Spinal cord (tissue), 10 donors: Measurements from ENCODE around the gene TDRKH. TPM values are rescaled to one million over a fixed set of nuclear protein-coding genes. Genes with fewer than 3 reads are reported as not detected.
"Not testable (repeated sequence)": the region's sequence is repeated elsewhere in the genome, so short reads cannot be mapped to it uniquely, and the experiment has no call there.

Experiments used
- DNase-seq, 6 donors: peaks; one replicate each; pipeline versions ENCODE4 v3.0.0 to v3.0.0-alpha.2; 2013 to 2015; ENCODE audit warnings: low spot score in 6 of 6, low read depth in 4 of 6
- H3K27ac ChIP-seq: one replicate; pipeline ENCODE4 v1.5.1; 2013; ENCODE audit warnings: low read depth, low read length, control low read depth
- H3K27me3 ChIP-seq: one replicate; pipeline ENCODE4 v1.6.1; 2013; ENCODE audit warnings: low read length; ENCODE audit not compliant: control insufficient read depth, insufficient read depth
- H3K36me3 ChIP-seq: one replicate; pipeline ENCODE4 v1.6.1; 2013; ENCODE audit warnings: low read length; ENCODE audit not compliant: control insufficient read depth, insufficient read depth
- H3K4me1 ChIP-seq: one replicate; pipeline ENCODE4 v1.6.1; 2013; ENCODE audit warnings: low read length; ENCODE audit not compliant: control insufficient read depth, insufficient read depth
- H3K4me3 ChIP-seq: one replicate; pipeline ENCODE4 v1.5.1; 2013; ENCODE audit warnings: low read depth, low read length, control low read depth
- H3K9me3 ChIP-seq: one replicate; pipeline ENCODE4 v1.6.1; 2013; ENCODE audit warnings: low read length; ENCODE audit not compliant: control insufficient read depth, insufficient read depth
- WGBS: methylation state at CpG from one replicate; pipeline ENCODE4 v1.1.5; 2013; ENCODE audit warnings: missing lambda C conversion rate; ENCODE audit not compliant: insufficient coverage; 5-methylcytosine and 5-hydroxymethylcytosine counted together
- polyA plus RNA-seq, 2 donors: library from polyadenylated mRNA; unstranded; fragments of 120-200 nt; gene quantifications; one replicate each; pipeline ENCODE4 v1.2.1, GENCODE V29; 2013; ENCODE audit not compliant: insufficient read length in 2 of 2
- total RNA-seq, 2 donors: library from RNA; depleted of rRNA in 1 of 2; stranded (reverse); fragments of 120-200 nt in 1 of 2; fragments of >200 nt in 1 of 2; gene quantifications; one replicate each; pipeline versions ENCODE4 v1.2.3 to v1.2.4, GENCODE V29; 2013 to 2014
- donor health status: healthy.

Gene TDRKH
- total and polyA plus RNA-seq, 4 donors = 11.3 to 20.8 (median 17.1) TPM

- Histone ChIP-seq H3K27me3 (no peaks in the 10 kb centered on the region), H3K4me1 (no peaks in the 10 kb centered on the region), H3K4me3 (no peak overlapping the region), H3K36me3 (no peaks in the 10 kb centered on the region), H3K27ac (no peak overlapping the region), H3K9me3 (no peaks in the 10 kb centered on the region)
- no peak for DNase-seq
- WGBS = 84% methylated on average over 3 of the region's 4 CpGs
Observed at GRCh38 chr1:151741516-151741915, 48.8 kb downstream of the TDRKH start.

- no peaks in the 10 kb centered on the region for H3K27me3 ChIP-seq
- H3K27ac ChIP-seq = no peak overlapping the region
- DNase-seq = no peak
- H3K4me3 ChIP-seq = no peak overlapping the region
- no peaks in the 10 kb centered on the region for H3K36me3 ChIP-seq
- no peaks in the 10 kb centered on the region for H3K9me3 ChIP-seq
- H3K4me1 ChIP-seq = no peaks in the 10 kb centered on the region
- 51% methylated on average over 2 of the region's 3 CpGs for WGBS
Observed at GRCh38 chr1:151739590-151740355, 50.5 kb downstream of the TDRKH start.

DNA sequence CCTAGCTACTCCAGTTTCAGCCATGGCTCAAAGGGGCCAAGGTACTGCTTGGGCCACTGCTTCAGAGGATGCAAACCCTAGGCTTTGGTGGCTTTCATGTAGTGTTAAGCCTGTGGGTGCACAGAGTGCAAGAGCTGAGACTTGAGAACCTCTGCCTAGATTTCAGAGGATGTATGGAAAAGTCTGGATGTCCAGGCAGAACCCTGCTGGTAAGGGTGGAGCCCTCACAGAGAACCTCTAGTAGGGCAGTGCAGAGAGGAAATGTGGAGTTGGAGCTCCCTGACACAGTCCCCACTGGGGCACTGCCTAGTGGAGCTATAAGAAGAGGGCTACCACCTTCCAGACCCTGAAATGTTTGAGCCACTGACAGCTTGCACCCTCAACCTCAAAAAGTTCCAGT, 52.8 kb downstream of the TDRKH start:
- Histone ChIP-seq H3K27me3 (no peaks in the 10 kb centered on the region), H3K4me3 (no peak overlapping the region), H3K9me3 (no peaks in the 10 kb centered on the region), H3K27ac (no peak overlapping the region), H3K36me3 (no peaks in the 10 kb centered on the region), H3K4me1 (no peaks in the 10 kb centered on the region)
- no peak for DNase-seq

GRCh38 chr1:151737026-151737425, 53.3 kb downstream of the TDRKH start:
- Histone ChIP-seq H3K27ac (no peak overlapping the region), H3K4me1 (no peaks in the 10 kb centered on the region), H3K36me3 (no peaks in the 10 kb centered on the region), H3K27me3 (no peaks in the 10 kb centered on the region), H3K9me3 (no peaks in the 10 kb centered on the region), H3K4me3 (no peak overlapping the region)
- DNase-seq = no peak
- WGBS = 100% methylated on average over 1 of the region's 2 CpGs

DNA sequence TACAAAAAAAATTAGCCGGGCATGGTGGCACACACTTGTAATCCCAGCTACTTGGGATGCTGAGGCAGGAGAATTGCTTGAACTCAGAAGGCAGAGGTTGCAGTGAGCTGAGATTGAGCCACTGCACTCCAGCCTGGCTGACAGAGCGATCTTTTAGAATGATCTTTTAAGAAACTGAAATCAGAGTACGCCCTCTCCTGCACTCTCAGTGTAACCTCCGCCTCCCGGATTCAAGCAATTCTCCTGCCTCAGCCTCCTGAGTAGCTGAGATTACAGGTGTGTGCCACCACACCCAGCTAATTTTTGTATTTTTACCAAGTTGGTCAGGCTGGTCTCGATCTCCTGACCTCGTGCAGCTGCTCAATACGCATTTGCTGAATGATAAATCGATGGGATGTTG, 56.3 kb downstream of the TDRKH start:
- H3K9me3 ChIP-seq, H3K27me3 ChIP-seq, H3K4me1 ChIP-seq, H3K27ac ChIP-seq, H3K36me3 ChIP-seq, H3K4me3 ChIP-seq, DNase-seq: not testable (repeated sequence)
- WGBS = 87% methylated on average over 9 of the region's 9 CpGs

- H3K4me1 ChIP-seq = peaks cover 8% of the 10 kb centered on the region
- H3K27ac ChIP-seq = no peak overlapping the region
- H3K36me3 ChIP-seq = no peaks in the 10 kb centered on the region
- 88% methylated on average over 2 of the region's 3 CpGs for WGBS
- no peak for DNase-seq
- H3K27me3 ChIP-seq = no peaks in the 10 kb centered on the region
- no peaks in the 10 kb centered on the region for H3K9me3 ChIP-seq
- no peak overlapping the region for H3K4me3 ChIP-seq
Observed at GRCh38 chr1:151733126-151733525, 57.2 kb downstream of the TDRKH start.

- Histone ChIP-seq H3K27me3 (no peaks in the 10 kb centered on the region), H3K9me3 (no peaks in the 10 kb centered on the region), H3K4me1 (peaks cover 15% of the 10 kb centered on the region), H3K4me3 (no peak overlapping the region), H3K36me3 (no peaks in the 10 kb centered on the region), H3K27ac (no peak overlapping the region)
- no peak for DNase-seq
- WGBS = 87% methylated on average over 2 of the region's 4 CpGs
Observed at GRCh38 chr1:151729966-151730291, 60.4 kb downstream of the TDRKH start.

DNA sequence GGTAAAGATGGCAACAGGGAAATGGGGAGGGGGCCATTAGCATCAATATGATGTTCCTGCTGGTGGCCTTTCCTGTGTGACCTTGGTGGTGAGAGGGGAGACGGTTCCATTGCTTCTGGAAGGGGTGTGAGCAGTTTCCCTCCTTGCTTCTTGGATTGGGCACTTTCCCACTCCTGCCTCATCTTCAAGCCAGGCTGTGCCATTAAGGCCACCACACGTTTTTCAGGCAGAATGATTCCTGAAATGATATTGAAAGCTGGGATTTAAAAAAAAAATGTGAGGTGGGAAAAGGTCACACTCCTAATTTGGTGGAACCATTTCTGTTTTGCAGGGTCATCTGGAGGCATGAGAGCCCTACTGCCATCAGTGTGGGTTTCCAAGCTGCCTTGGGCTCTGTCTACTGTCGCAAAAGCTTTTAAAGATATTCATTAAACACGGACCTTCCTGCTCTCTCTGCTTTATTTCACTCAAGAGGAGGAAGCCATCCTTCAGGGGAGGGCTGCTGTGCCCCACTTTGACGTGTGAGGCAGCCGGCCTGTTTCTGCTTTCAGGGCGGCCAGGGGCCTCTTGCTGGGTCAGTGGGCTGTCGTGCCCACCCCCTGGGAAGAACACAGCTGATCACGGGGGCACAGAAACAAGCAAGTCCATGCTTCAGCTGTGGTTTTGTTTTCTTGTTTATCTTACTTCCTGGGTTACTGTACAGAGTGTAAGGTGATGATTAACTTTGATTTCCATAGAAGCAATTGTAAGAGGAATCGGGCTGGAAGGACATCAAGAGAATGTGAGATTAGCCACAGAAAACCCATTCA, 60.9 kb downstream of the TDRKH start:
- Histone ChIP-seq H3K4me1 (peaks cover 15% of the 10 kb centered on the region), H3K27me3 (no peaks in the 10 kb centered on the region), H3K27ac (no peak overlapping the region), H3K36me3 (no peaks in the 10 kb centered on the region), H3K9me3 (no peaks in the 10 kb centered on the region), H3K4me3 (no peak overlapping the region)
- DNase-seq = no peak
- WGBS = 45% methylated on average over 8 of the region's 10 CpGs

DNA sequence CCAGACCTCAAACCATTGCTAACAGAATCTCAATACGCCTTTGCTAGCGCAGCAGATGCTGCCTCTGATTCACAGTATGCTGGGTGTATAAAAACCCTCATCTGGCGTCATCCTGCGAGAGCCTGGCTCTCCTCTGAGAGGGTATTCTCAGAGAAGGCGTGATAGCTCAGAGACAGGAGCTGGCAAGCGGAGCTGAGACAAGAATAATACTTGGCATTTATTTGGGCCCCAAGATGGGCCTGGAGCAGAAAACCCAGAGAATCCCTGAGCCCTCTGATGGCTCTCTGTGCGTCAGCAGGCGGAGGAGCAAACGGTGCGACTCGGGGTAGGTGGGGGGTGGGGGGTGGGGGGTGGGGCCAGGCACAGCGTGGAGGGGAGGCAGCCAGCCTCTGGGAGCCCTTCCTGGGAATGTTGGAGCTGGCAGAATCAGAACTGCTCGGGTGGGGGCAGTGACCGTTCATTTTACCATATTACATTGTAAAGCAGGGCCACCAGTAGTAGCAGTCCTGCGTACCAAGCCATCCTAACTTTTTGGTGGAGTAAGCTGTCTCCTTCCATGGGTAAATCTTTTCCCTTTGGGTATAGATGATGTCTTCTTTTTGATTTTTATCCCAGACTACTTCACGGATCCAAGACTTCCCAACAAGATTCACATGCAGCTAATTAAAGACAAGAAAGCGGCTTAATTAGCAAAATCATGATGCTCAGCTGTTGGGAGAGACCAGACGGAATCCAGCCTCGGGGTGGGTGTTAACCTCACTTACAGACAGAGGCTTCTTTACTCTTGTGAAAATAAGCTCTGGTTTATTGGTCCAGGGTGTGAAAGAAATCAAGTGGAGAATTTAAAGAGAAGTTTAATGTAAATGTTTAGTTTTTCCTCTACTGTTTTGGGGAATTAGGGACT, 61.9 kb downstream of the TDRKH start:
- Histone ChIP-seq H3K36me3 (no peaks in the 10 kb centered on the region), H3K4me1 (peaks cover 15% of the 10 kb centered on the region), H3K4me3 (no peak overlapping the region), H3K27ac (no peak overlapping the region), H3K9me3 (no peaks in the 10 kb centered on the region), H3K27me3 (peaks cover 3% of the 10 kb centered on the region)
- DNase-seq = peak in 2 of 6 donors; percentile 89 to 95
- under 1% methylated on average over 11 of the region's 19 CpGs for WGBS
